SH-SY5Y (cell line): ENCODE results near the gene AMER3.

Experiments used
- GATA2 ChIP-seq: IDR thresholded peaks from 2 replicates; pipeline ENCODE4 v1.6.1; 2011; ENCODE audit warnings: mild to moderate bottlenecking, low read depth, low read length
- GATA3 ChIP-seq: IDR thresholded peaks from 2 replicates; pipeline ENCODE4 v1.6.1; 2011; ENCODE audit warnings: low read depth, mild to moderate bottlenecking, low read length, moderate library complexity

DNA sequence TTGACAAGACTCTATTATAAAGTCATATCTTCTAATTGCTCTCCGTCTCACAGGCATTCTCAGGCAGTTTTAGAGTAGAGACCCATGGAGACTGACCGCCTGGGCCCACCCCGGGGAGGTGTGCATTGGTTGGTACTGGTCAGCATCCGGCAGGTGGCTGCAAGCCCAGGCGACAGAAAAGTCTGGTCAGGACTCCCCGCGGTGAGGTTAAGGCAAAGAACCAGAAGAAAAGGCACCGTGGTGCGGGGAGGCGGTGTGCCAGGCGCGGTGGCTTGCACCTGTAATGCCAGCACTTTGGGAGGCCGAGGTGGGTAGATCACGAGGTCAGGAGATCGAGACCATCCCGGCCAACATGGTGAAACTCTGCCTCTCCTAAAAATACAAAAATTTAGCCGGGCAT lies 32.5 kb downstream of the AMER3 start:
- TF ChIP-seq GATA2 = no peak
- no peak for TF ChIP-seq GATA3
